Activated T-helper 17 cell treated with anti-CD3 and anti-CD28 coated beads, Interleukin-2, amount 50 U/mL, for 72 hours (primary cell): ENCODE data around the gene NEO1. TPM values are rescaled to one million over a fixed set of nuclear protein-coding genes. Genes with fewer than 3 reads are reported as not detected.

Experiments
- ATAC-seq: fragments of 150-1000 bp; cut with Tn5 transposase; replicated peaks from 2 replicates; pipeline ENCODE4 v1.10.0; 2021; ENCODE audit warnings: mild to moderate bottlenecking, moderate library complexity
- H3K27ac Mint-ChIP-seq: one replicate; pipeline ENCODE4 v1.8.0; 2022; ENCODE audit warnings: mixed read lengths
- H3K27me3 Mint-ChIP-seq: one replicate; pipeline ENCODE4 v1.8.0; 2022; ENCODE audit warnings: mixed read lengths
- H3K36me3 Mint-ChIP-seq: one replicate; pipeline ENCODE4 v1.8.0; 2022; ENCODE audit warnings: low read depth, mild to moderate bottlenecking, mixed read lengths
- H3K4me1 Mint-ChIP-seq: one replicate; pipeline ENCODE4 v1.8.0; 2022; ENCODE audit warnings: mixed read lengths
- H3K4me3 Mint-ChIP-seq: one replicate; pipeline ENCODE4 v1.8.0; 2022; ENCODE audit warnings: mild to moderate bottlenecking, mixed read lengths
- H3K9me3 Mint-ChIP-seq: one replicate; pipeline ENCODE4 v1.8.0; 2022; ENCODE audit warnings: mixed read lengths
- total RNA-seq, 2 donors: library from RNA; stranded (reverse); gene quantifications; one replicate each; pipeline ENCODE4 v1.2.3, GENCODE V29; 2022

Gene NEO1
- total RNA-seq, 2 donors from 2014 or later: 8.8 to 8.9 TPM

DNA sequence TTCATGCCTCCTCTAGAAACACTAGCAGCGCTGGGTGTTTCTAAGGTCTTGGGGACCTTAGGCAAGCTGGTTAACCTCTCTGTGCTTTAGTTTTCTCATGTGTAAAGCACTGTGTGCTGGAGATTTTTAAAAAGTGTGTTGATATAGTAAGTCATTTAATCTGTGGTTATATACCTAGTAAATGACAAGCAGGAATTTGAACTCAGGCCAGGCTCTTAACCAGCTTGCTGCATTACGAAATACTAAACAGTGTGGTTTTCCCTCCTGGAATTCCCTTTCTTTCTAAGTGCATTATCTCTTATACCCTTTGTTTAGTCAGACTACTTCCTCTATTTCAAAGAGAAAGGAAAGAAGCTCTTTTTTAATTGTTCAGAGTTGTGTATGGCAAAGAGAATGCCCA lies 26.5 kb downstream of the NEO1 start:
- no peaks in the 10 kb centered on the region for H3K9me3 Mint-ChIP-seq
- no peak overlapping the region for H3K27ac Mint-ChIP-seq
- H3K4me1 Mint-ChIP-seq: peaks cover 5% of the 10 kb centered on the region
- no peak for ATAC-seq
- H3K36me3 Mint-ChIP-seq: no peaks in the 10 kb centered on the region
- H3K27me3 Mint-ChIP-seq: no peaks in the 10 kb centered on the region
- no peak overlapping the region for H3K4me3 Mint-ChIP-seq

- no peak for ATAC-seq
- Mint-ChIP-seq H3K36me3 (no peaks in the 10 kb centered on the region), H3K9me3 (no peaks in the 10 kb centered on the region), H3K4me3 (no peak overlapping the region), H3K4me1 (peaks cover 5% of the 10 kb centered on the region), H3K27me3 (no peaks in the 10 kb centered on the region), H3K27ac (no peak overlapping the region)
Observed at GRCh38 chr15:73079565-73079964, 27.3 kb downstream of the NEO1 start.

GRCh38 chr15:73081321-73081958 lies 29.2 kb downstream of the NEO1 start:
- Mint-ChIP-seq H3K4me3 (no peak overlapping the region), H3K9me3 (no peaks in the 10 kb centered on the region), H3K4me1 (peaks cover 5% of the 10 kb centered on the region), H3K27me3 (no peaks in the 10 kb centered on the region), H3K27ac (no peak overlapping the region), H3K36me3 (no peaks in the 10 kb centered on the region)
- ATAC-seq: no peak

GRCh38 chr15:73082812-73083211 lies 30.5 kb downstream of the NEO1 start:
- H3K4me3 Mint-ChIP-seq: no peak overlapping the region

GRCh38 chr15:73087098-73087497 lies 34.8 kb downstream of the NEO1 start:
- peaks cover 6% of the 10 kb centered on the region for H3K4me1 Mint-ChIP-seq
- H3K9me3 Mint-ChIP-seq: no peaks in the 10 kb centered on the region
- no peak overlapping the region for H3K27ac Mint-ChIP-seq
- no peak for ATAC-seq
- no peaks in the 10 kb centered on the region for H3K27me3 Mint-ChIP-seq
- no peak overlapping the region for H3K4me3 Mint-ChIP-seq
- no peaks in the 10 kb centered on the region for H3K36me3 Mint-ChIP-seq

More at GRCh38 chr15:73082812-73083211, 30.5 kb downstream of the NEO1 start:
- H3K27ac Mint-ChIP-seq: no peak overlapping the region
- no peaks in the 10 kb centered on the region for H3K27me3 Mint-ChIP-seq
- no peak for ATAC-seq
- H3K36me3 Mint-ChIP-seq: no peaks in the 10 kb centered on the region
- H3K4me1 Mint-ChIP-seq: peaks cover 10% of the 10 kb centered on the region
- H3K9me3 Mint-ChIP-seq: no peaks in the 10 kb centered on the region

DNA sequence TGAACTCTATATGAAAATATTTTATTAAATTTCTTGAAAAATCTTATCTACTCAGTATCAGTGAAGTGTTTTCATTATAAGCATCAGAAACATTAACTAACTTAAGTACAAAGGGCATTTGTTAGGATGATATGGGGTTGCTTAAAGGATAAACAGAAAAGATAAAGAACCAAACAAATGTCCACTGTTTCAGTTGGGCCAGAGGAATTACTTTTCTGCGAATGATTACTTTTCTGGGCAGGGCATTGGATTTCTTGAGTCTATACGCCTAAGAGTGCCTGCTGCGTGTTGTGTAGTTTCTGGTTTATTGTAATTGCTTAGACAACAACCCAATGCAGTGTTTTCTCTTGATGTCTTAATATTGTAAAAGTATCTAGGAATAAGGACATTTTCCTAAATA lies 52.8 kb downstream of the NEO1 start:
- Mint-ChIP-seq H3K9me3 (no peaks in the 10 kb centered on the region), H3K27ac (no peak overlapping the region), H3K4me3 (no peak overlapping the region)

GRCh38 chr15:73108676-73109075 lies 56.4 kb downstream of the NEO1 start:
- Mint-ChIP-seq H3K27me3 (no peaks in the 10 kb centered on the region), H3K4me3 (no peak overlapping the region), H3K36me3 (no peaks in the 10 kb centered on the region), H3K9me3 (no peaks in the 10 kb centered on the region), H3K4me1 (no peaks in the 10 kb centered on the region), H3K27ac (no peak overlapping the region)
- ATAC-seq: no peak

More for the DNA sequence above, 52.8 kb downstream of the NEO1 start:
- no peaks in the 10 kb centered on the region for H3K27me3 Mint-ChIP-seq
- no peak for ATAC-seq
- no peaks in the 10 kb centered on the region for H3K36me3 Mint-ChIP-seq
- no peaks in the 10 kb centered on the region for H3K4me1 Mint-ChIP-seq

- no peak overlapping the region for H3K27ac Mint-ChIP-seq
- H3K9me3 Mint-ChIP-seq: no peaks in the 10 kb centered on the region
- no peak overlapping the region for H3K4me3 Mint-ChIP-seq
- no peaks in the 10 kb centered on the region for H3K4me1 Mint-ChIP-seq
- ATAC-seq: no peak
- no peaks in the 10 kb centered on the region for H3K36me3 Mint-ChIP-seq
- H3K27me3 Mint-ChIP-seq: no peaks in the 10 kb centered on the region
Observed at GRCh38 chr15:73109765-73110164, 57.5 kb downstream of the NEO1 start.

DNA sequence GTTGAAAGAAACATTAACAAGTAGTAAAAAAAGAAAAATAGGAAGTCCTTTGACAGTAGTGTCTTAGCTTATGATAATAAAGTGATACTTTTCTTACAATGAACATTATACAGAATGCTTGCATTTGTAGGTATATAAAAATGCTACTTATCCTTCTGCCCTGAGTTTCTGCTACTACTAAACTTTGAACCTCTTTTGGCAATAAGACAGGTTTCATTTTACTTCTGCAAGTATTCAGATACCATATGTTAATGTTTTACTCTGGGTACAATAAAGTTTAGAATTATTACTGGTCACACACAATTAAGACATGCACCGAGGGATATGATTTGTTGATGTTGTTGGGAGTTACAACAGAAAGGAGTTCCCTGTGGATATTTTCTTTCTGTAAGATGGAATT lies 57.9 kb downstream of the NEO1 start:
- H3K27ac Mint-ChIP-seq: no peak overlapping the region
- no peaks in the 10 kb centered on the region for H3K9me3 Mint-ChIP-seq
- H3K4me3 Mint-ChIP-seq: no peak overlapping the region
- no peaks in the 10 kb centered on the region for H3K27me3 Mint-ChIP-seq
- no peak for ATAC-seq
- H3K4me1 Mint-ChIP-seq: no peaks in the 10 kb centered on the region
- H3K36me3 Mint-ChIP-seq: no peaks in the 10 kb centered on the region

- Mint-ChIP-seq H3K9me3 (no peaks in the 10 kb centered on the region), H3K36me3 (peaks cover 18% of the 10 kb centered on the region), H3K4me3 (no peak overlapping the region)
Observed at GRCh38 chr15:73114064-73114463, 61.8 kb downstream of the NEO1 start.

GRCh38 chr15:73116164-73116563 lies 63.9 kb downstream of the NEO1 start:
- no peak overlapping the region for H3K4me3 Mint-ChIP-seq
- peaks cover 18% of the 10 kb centered on the region for H3K36me3 Mint-ChIP-seq
- no peak overlapping the region for H3K27ac Mint-ChIP-seq
- no peaks in the 10 kb centered on the region for H3K9me3 Mint-ChIP-seq
- no peaks in the 10 kb centered on the region for H3K4me1 Mint-ChIP-seq
- no peaks in the 10 kb centered on the region for H3K27me3 Mint-ChIP-seq
- ATAC-seq: no peak

More at GRCh38 chr15:73114064-73114463, 61.8 kb downstream of the NEO1 start:
- Mint-ChIP-seq H3K27ac (no peak overlapping the region), H3K27me3 (no peaks in the 10 kb centered on the region), H3K4me1 (no peaks in the 10 kb centered on the region)
- ATAC-seq: no peak

GRCh38 chr15:73118055-73118454 lies 65.8 kb downstream of the NEO1 start:
- Mint-ChIP-seq H3K36me3 (peaks cover 18% of the 10 kb centered on the region), H3K27me3 (no peaks in the 10 kb centered on the region), H3K9me3 (no peaks in the 10 kb centered on the region), H3K4me3 (no peak overlapping the region), H3K27ac (peak overlapping the region; percentile 16), H3K4me1 (no peaks in the 10 kb centered on the region)
- ATAC-seq: no peak

- no peak for ATAC-seq
- Mint-ChIP-seq H3K4me3 (no peak overlapping the region), H3K27ac (no peak overlapping the region), H3K4me1 (no peaks in the 10 kb centered on the region), H3K27me3 (no peaks in the 10 kb centered on the region), H3K36me3 (peaks cover 18% of the 10 kb centered on the region), H3K9me3 (no peaks in the 10 kb centered on the region)
Observed at GRCh38 chr15:73119478-73119877, 67.2 kb downstream of the NEO1 start.

- H3K9me3 Mint-ChIP-seq: no peaks in the 10 kb centered on the region
- no peaks in the 10 kb centered on the region for H3K4me1 Mint-ChIP-seq
- no peaks in the 10 kb centered on the region for H3K27me3 Mint-ChIP-seq
- ATAC-seq: no peak
- no peak overlapping the region for H3K27ac Mint-ChIP-seq
- peaks cover 18% of the 10 kb centered on the region for H3K36me3 Mint-ChIP-seq
- H3K4me3 Mint-ChIP-seq: no peak overlapping the region
Observed at GRCh38 chr15:73120269-73120668, 68.0 kb downstream of the NEO1 start.

DNA sequence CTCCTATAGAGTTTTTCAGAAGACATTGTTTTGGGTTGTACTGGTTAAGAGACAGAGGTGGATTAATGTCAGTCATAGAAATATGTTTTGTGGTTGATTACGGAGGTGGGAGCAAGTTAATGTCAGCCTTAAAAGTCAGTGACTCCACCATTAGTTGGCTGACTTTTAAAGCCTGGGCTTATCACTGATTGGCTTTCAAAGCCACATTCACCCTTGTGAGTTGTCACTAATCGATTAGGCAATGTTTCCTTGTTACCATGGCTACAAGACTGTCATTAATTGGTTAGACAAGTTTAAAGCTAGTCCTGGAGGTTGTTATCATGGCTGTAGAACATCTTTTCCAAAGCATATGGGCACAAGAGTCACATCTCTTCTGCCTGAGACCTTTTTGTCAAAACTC lies 73.0 kb downstream of the NEO1 start:
- no peaks in the 10 kb centered on the region for H3K9me3 Mint-ChIP-seq
- H3K27me3 Mint-ChIP-seq: no peaks in the 10 kb centered on the region
- no peak overlapping the region for H3K4me3 Mint-ChIP-seq
- peaks cover 6% of the 10 kb centered on the region for H3K36me3 Mint-ChIP-seq
- H3K27ac Mint-ChIP-seq: no peak overlapping the region
- peaks cover 5% of the 10 kb centered on the region for H3K4me1 Mint-ChIP-seq
- ATAC-seq: no peak
